Transverse colon (tissue), 4 donors: Measurements from ENCODE around the gene NR3C1. TPM values are rescaled to one million over a fixed set of nuclear protein-coding genes. Genes with fewer than 3 reads are reported as not detected.

Experiments
- DNase-seq: peaks from one replicate; pipeline ENCODE4 v3.0.0-alpha.2; 2019
- H3K27ac ChIP-seq, 4 donors: fragments of 200-600 bp; sonication (generic); 2 replicates each; pipeline ENCODE4 v1.5.1; 2016 to 2018; ENCODE audit warnings: inconsistent platforms in 4 of 4
- H3K27me3 ChIP-seq: fragments of 200-600 bp; sonication (generic); 2 replicates; pipeline ENCODE4 v1.5.1; 2017; ENCODE audit warnings: inconsistent platforms
- H3K36me3 ChIP-seq, 4 donors: fragments of 200-600 bp; sonication (generic); 2 replicates each; pipeline ENCODE4 v1.5.1; 2017 to 2019; ENCODE audit warnings: inconsistent platforms in 4 of 4
- H3K4me1 ChIP-seq, 4 donors: fragments of 200-600 bp; sonication (generic); 2 replicates each; pipeline ENCODE4 v1.5.1; 2017 to 2020; ENCODE audit warnings: inconsistent platforms in 4 of 4
- H3K4me3 ChIP-seq, 4 donors: fragments of 200-600 bp; sonication (generic); 1 replicate in 1 of 4; 2 replicates in 3 of 4; pipeline versions ENCODE4 v1.5.1 to v1.6.1; 2017 to 2019; ENCODE audit warnings: inconsistent platforms in 4 of 4
- H3K9me3 ChIP-seq, 2 donors: fragments of 200-600 bp; sonication (generic); 2 replicates each; pipeline ENCODE4 v1.5.1; 2017 to 2019; ENCODE audit warnings: inconsistent platforms in 2 of 2
- CTCF ChIP-seq, 5 experiments: fragments of 200-600 bp in 3 of 5; fragments of 450-650 bp in 2 of 5; sonication (generic) in 3 of 5; IDR thresholded peaks; 1 replicate in 2 of 5; 2 replicates in 3 of 5; pipeline ENCODE4 v1.5.1; 2016 to 2017; ENCODE audit warnings: antibody characterized with exemption in 5 of 5, inconsistent platforms in 3 of 5, mild to moderate bottlenecking in 2 of 5, moderate library complexity in 1 of 5
- EP300 ChIP-seq: sonication (generic); formaldehyde crosslinking; IDR thresholded peaks from one replicate; pipeline ENCODE4 v1.6.1; 2017; ENCODE audit warnings: antibody characterized with exemption, low read depth
- POLR2A ChIP-seq: fragments of 450-650 bp; IDR thresholded peaks from one replicate; pipeline ENCODE4 v1.6.1; 2016; ENCODE audit warnings: antibody characterized with exemption, mild to moderate bottlenecking, moderate library complexity
- POLR2AphosphoS5 ChIP-seq, 3 donors: sonication (generic); formaldehyde crosslinking; IDR thresholded peaks; one replicate each; pipeline ENCODE4 v1.6.1; 2016; ENCODE audit warnings: antibody characterized with exemption in 3 of 3
- WGBS, 2 donors: methylation state at CpG; one replicate each; pipeline ENCODE4 v1.1.5; 2018; ENCODE audit warnings: low coverage in 1 of 2; 5-methylcytosine and 5-hydroxymethylcytosine counted together
- in situ Hi-C, 4 donors: fragments of 200-750 bp; cut with MboI; loops; one replicate each; pipeline versions ENCODE4 v1.15.0 to v1.15.1; 2017; ENCODE audit warnings: low sequenced_read_pairs in 3 of 4, low pct_ligation_motif_present in 1 of 4, low pct_unique_long_range_greater_than_20kb in 1 of 4
- intact Hi-C: fragments of 100-400 bp; cut with DNase I; formaldehyde crosslinking; loops from one replicate; pipeline ENCODE4 v1.15.1; 2023; ENCODE audit warnings: low total_unique reads
- total RNA-seq, 4 donors: library from RNA; depleted of rRNA; stranded (reverse); fragments of >200 nt; gene quantifications; one replicate each; pipeline ENCODE4 v1.1.0, GENCODE V29; 2016

NR3C1 gene
- total RNA-seq, 4 donors from 2014 or later, result 8.4 to 37.7 (median 30.3) TPM

DNA sequence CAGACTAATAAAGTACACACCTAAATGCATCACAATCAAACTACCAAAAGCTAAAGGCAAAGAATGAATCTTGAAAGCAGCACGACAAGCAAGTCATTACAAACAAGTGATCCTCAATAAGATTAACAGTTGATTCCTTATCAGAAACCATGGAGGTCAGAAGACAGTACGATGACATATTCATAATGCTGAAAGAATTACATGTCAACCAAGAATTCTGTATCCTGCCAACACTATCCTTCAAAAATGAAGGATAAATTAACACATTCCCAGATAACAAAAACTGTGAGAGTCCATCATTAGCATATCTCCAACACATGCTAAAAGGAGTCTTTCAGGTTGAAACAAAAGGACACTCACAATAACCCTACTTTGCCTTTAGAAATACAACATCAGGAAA is 39.4 kb downstream of the NR3C1 start:
- no peak overlapping the region for H3K4me3 ChIP-seq
- H3K9me3 ChIP-seq, result no peaks in the 10 kb centered on the region
- intact Hi-C loops (no loop called here), in situ Hi-C loops (no loop called here)
- TF ChIP-seq POLR2A (no peak), POLR2AphosphoS5 (IDR thresholded peaks at IDR 0.05) (no peak), EP300 (no peak), CTCF (IDR thresholded peaks at IDR 0.05) (no peak)
- DNase-seq, result no peak
- no peaks in the 10 kb centered on the region for H3K27me3 ChIP-seq
- H3K27ac ChIP-seq, result no peak overlapping the region
- H3K4me1 ChIP-seq, result peaks cover 0 to 30% (median 0%) of the 10 kb centered on the region in 4 donors
- H3K36me3 ChIP-seq, result no peaks in the 10 kb centered on the region
- WGBS, 2 donors, result 95 to 100% methylated on average over 2 of the region's 2 CpGs

DNA sequence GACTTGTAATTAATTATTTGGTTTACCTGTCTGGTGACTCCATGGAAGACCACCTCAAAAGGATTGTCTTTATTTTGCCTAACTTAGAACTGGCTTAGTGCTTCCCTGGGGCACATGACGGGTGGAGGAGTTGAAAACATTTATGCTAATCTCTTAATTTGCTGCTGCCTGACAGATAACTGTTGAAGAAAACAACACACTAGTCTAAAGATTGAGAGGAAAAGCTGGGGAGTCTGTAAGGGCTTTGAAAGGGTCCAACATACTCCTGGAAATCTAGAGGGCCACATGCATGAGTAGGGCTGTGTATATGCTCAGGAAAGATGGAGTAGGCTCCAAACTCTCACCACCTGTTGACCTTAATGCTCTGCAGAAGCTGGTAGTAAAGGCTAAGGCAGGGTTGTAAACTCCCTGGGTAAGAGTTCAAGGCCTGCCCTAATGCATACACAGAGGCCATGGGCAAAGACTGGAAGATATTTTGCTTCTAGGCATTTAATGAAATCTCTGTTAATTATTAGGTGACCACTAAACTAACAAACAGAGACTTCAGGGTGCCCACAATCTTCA is 40.7 kb downstream of the NR3C1 start:
- Histone ChIP-seq H3K4me1 (peaks cover 0 to 31% (median 0%) of the 10 kb centered on the region in 4 donors), H3K4me3 (no peak overlapping the region), H3K9me3 (no peaks in the 10 kb centered on the region), H3K27me3 (no peaks in the 10 kb centered on the region), H3K27ac (no peak overlapping the region), H3K36me3 (no peaks in the 10 kb centered on the region)
- TF ChIP-seq EP300 (no peak), POLR2AphosphoS5 (IDR thresholded peaks at IDR 0.05) (no peak), POLR2A (no peak), CTCF (IDR thresholded peaks at IDR 0.05) (no peak)
- WGBS, 2 donors, result 89% methylated on average over 1 of the region's 1 CpG; no CpG with 5 or more reads in 1 of the 2 donors
- in situ Hi-C loops (no loop called here), intact Hi-C loops (no loop called here)
- no peak for DNase-seq

DNA sequence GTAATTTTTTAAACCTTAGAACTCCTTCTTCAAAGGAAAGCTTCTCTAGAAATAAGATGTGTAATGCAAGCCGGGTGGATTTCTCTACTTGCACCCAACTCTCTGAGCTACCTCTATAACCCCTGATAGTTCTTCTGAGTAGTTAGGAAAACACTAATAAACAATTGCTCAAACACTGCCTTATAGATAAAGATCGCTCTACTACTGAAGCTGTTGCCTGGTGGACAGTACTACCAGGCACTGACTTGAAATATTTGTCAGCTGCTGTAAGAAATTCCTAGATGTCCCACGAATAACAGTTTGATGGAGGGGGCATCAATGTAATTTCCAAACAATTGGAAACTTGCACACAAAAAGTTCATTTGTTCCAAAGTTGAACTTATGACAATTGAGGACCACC is 42.0 kb downstream of the NR3C1 start:
- intact Hi-C loops, result no loop called here
- TF ChIP-seq EP300 (no peak), POLR2AphosphoS5 (IDR thresholded peaks at IDR 0.05) (no peak), CTCF (IDR thresholded peaks at IDR 0.05) (no peak), POLR2A (no peak)
- no peaks in the 10 kb centered on the region for H3K27me3 ChIP-seq
- in situ Hi-C loops, result no loop called here
- no peak for DNase-seq
- H3K9me3 ChIP-seq, result no peaks in the 10 kb centered on the region
- 77 to 80% methylated on average over 2 to 3 of the region's 3 CpGs for WGBS, 2 donors
- no peak overlapping the region for H3K4me3 ChIP-seq
- no peak overlapping the region for H3K27ac ChIP-seq
- no peaks in the 10 kb centered on the region for H3K36me3 ChIP-seq
- peaks cover 0 to 31% (median 2%) of the 10 kb centered on the region in 4 donors for H3K4me1 ChIP-seq

DNA sequence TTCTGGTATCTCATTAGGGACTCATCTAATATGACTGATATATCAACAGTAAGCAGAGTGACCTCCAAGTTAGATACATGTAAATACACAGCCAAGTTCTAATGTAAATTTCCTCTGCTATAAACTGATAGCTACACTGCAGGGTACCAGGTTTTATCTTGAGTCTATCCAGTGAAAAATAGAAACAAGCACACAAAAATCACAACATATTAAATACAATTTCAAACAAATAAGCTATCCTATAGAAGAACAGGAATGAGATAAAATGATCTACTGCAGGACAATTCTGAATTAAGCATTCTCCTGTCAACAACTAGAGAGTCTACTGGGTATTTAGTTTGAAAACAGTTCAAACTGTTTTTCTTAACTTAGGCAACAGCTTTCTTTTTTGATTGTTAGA is 42.7 kb downstream of the NR3C1 start:
- no peak overlapping the region for H3K4me3 ChIP-seq
- H3K27ac ChIP-seq, result no peak overlapping the region
- TF ChIP-seq POLR2AphosphoS5 (IDR thresholded peaks at IDR 0.05) (no peak), POLR2A (no peak), CTCF (IDR thresholded peaks at IDR 0.05) (no peak), EP300 (no peak)
- in situ Hi-C loops, result no loop called here
- H3K9me3 ChIP-seq, result no peaks in the 10 kb centered on the region
- H3K4me1 ChIP-seq, result peaks cover under 1 to 38% (median 3%) of the 10 kb centered on the region in 4 donors
- DNase-seq, result no peak
- no peaks in the 10 kb centered on the region for H3K36me3 ChIP-seq
- no peaks in the 10 kb centered on the region for H3K27me3 ChIP-seq
- intact Hi-C loops, result no loop called here
